Lung (tissue), 12 donors: ENCODE measurements around the gene VDR. TPM values are rescaled to one million over a fixed set of nuclear protein-coding genes. Genes with fewer than 3 reads are reported as not detected.

Experiments used
- ATAC-seq: fragments of 200-7000 bp; cut with Tn5 transposase; one replicate; pipeline ENCODE4 v1.9.1; 2020; ENCODE audit warnings: moderate number of reproducible peaks; ENCODE audit not compliant: insufficient read depth, low FRiP score
- DNase-seq, 3 donors: peaks; one replicate each; pipeline ENCODE4 v3.0.0-alpha.2; 2013 to 2017
- H3K27ac ChIP-seq, 2 donors: one replicate each; pipeline ENCODE4 v1.5.1; 2013; ENCODE audit warnings: mild to moderate bottlenecking in 2 of 2, moderate library complexity in 2 of 2, control low read depth in 1 of 2, inconsistent platforms in 1 of 2, low read depth in 1 of 2, low read length in 1 of 2
- H3K27me3 ChIP-seq, 3 donors: one replicate each; pipeline ENCODE4 v1.5.1; 2013; ENCODE audit warnings: low read length in 2 of 3; ENCODE audit not compliant: control insufficient read depth in 3 of 3, insufficient read depth in 3 of 3
- H3K36me3 ChIP-seq, 4 donors: one replicate each; pipeline ENCODE4 v1.5.1; 2013; ENCODE audit warnings: low read length in 4 of 4, mild to moderate bottlenecking in 1 of 4, moderate library complexity in 1 of 4; ENCODE audit not compliant: control insufficient read depth in 4 of 4, insufficient read depth in 4 of 4
- H3K4me1 ChIP-seq, 5 donors: one replicate each; pipeline ENCODE4 v1.5.1; 2013; ENCODE audit warnings: low read length in 5 of 5, mild to moderate bottlenecking in 2 of 5, moderate library complexity in 1 of 5; ENCODE audit not compliant: control insufficient read depth in 5 of 5, insufficient read depth in 5 of 5
- H3K4me3 ChIP-seq: one replicate; pipeline ENCODE4 v1.5.1; 2013; ENCODE audit warnings: mild to moderate bottlenecking, control low read depth, moderate library complexity
- H3K9ac ChIP-seq, 2 donors: one replicate each; pipeline ENCODE4 v1.5.1; 2013; ENCODE audit warnings: low read length in 2 of 2, control low read depth in 1 of 2; ENCODE audit not compliant: insufficient read depth in 1 of 2
- H3K9me3 ChIP-seq, 4 donors: one replicate each; pipeline ENCODE4 v1.5.1; 2013; ENCODE audit warnings: low read length in 3 of 4, mild to moderate bottlenecking in 1 of 4, moderate library complexity in 1 of 4; ENCODE audit not compliant: control insufficient read depth in 4 of 4, insufficient read depth in 3 of 4
- WGBS, 2 donors: extraction: QIAGEN DNeasy Blood & Tissue Kit; methylation state at CpG; one replicate each; pipeline ENCODE4 v1.1.7; 2013; 5-methylcytosine and 5-hydroxymethylcytosine counted together
- polyA plus RNA-seq, 2 donors: library from polyadenylated mRNA; stranded (reverse); fragments of 200-250 nt; gene quantifications; one replicate each; pipeline ENCODE4 v1.2.1, GENCODE V29; 2013
- total RNA-seq, 2 donors: library from RNA; depleted of rRNA in 1 of 2; stranded (reverse); fragments of >200 nt in 1 of 2; gene quantifications; one replicate each; pipeline ENCODE4 v1.2.1, GENCODE V29; 2014 to 2021
- TF ChIP-seq, protein P1 (sequence below): IDR thresholded peaks from 2 replicates; pipeline ENCODE4 v1.5.1; 2012; ENCODE audit warnings: mild to moderate bottlenecking; ENCODE audit errors: control extremely low read depth, extremely low read depth
- donor health status: control.
- donor health status: control.
- donor health status: Bipolar disorder and iron deficiency.
- donor health status: healthy.
- donor health status: DM: yes; HTN: yes; CAD: no.

Gene VDR
- total and polyA plus RNA-seq, 4 donors, result 4.4 to 27.4 (median 14.3) TPM

DNA sequence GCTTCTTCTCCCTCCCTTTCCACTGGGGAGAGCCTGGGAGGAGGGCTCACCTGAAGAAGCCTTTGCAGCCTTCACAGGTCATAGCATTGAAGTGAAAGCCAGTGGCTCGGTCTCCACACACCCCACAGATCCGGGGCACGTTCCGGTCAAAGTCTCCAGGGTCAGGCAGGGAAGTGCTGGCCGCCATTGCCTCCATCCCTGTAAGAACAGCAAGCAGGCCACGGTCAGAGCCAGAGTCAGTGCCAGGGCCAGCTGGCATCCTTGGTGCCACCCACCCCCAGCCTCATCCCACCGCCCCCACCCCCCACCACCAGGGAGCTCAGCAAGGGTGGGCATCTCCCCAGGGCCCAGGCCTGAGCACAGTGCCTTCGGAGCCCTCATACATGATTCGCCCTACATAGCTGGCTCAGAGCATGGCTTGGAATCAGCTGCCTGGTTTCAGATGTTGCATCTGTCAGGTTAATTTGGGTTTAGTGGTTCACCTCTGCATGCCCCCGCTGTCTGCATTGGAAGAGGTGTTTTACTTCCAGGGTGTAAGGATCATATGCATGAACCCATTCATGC lies 25.8 kb downstream of the VDR start:
- ATAC-seq, result no peak
- H3K4me3 ChIP-seq, result no peak overlapping the region
- no peaks in the 10 kb centered on the region for H3K9me3 ChIP-seq
- no peak for DNase-seq
- TF ChIP-seq, protein P1, sequence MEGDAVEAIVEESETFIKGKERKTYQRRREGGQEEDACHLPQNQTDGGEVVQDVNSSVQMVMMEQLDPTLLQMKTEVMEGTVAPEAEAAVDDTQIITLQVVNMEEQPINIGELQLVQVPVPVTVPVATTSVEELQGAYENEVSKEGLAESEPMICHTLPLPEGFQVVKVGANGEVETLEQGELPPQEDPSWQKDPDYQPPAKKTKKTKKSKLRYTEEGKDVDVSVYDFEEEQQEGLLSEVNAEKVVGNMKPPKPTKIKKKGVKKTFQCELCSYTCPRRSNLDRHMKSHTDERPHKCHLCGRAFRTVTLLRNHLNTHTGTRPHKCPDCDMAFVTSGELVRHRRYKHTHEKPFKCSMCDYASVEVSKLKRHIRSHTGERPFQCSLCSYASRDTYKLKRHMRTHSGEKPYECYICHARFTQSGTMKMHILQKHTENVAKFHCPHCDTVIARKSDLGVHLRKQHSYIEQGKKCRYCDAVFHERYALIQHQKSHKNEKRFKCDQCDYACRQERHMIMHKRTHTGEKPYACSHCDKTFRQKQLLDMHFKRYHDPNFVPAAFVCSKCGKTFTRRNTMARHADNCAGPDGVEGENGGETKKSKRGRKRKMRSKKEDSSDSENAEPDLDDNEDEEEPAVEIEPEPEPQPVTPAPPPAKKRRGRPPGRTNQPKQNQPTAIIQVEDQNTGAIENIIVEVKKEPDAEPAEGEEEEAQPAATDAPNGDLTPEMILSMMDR, result no peak
- no peaks in the 10 kb centered on the region for H3K27me3 ChIP-seq
- peaks cover 0 to 9% (median 0%) of the 10 kb centered on the region in 5 donors for H3K4me1 ChIP-seq
- 94 to 97% methylated on average over 10 of the region's 10 CpGs for WGBS, 2 donors
- H3K36me3 ChIP-seq, result peaks cover 0 to 8% (median 0%) of the 10 kb centered on the region in 4 donors
- no peak overlapping the region for H3K27ac ChIP-seq
- no peak overlapping the region for H3K9ac ChIP-seq

DNA sequence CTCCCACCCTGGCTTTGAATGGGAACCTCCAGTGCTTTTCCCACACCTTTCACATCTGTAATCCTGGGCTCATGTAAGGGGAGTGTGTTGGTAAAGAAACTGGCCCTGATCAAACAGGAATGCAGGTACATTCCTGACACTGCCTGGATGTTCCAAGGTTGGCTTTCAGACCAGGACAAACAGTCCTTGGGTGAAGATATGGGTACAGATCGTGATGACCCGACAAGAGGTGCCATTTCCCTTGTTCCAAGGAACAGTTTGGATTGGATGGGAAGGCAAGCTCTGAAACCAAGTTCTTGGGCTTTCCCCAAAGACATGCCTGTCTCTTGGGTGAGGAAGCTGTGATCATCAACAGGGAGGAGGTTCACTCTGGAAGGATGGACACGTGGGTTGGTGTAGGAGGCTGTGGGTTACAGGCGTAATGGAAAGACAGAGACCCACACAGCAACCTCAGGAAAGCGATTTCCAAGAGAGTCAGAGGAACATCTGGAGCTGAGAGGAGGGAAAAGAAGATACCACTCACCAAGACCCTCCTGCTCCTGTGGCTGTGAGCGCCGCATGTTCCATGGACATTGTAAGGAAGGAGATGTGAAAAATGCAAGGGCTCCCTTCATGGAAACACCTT lies 26.4 kb downstream of the VDR start:
- ATAC-seq, result no peak
- 88 to 97% methylated on average over 7 of the region's 7 CpGs for WGBS, 2 donors
- TF ChIP-seq, protein P1, result no peak
- no peak overlapping the region for H3K4me3 ChIP-seq
- no peaks in the 10 kb centered on the region for H3K27me3 ChIP-seq
- H3K27ac ChIP-seq, result no peak overlapping the region
- no peak overlapping the region for H3K9ac ChIP-seq
- H3K4me1 ChIP-seq, result peaks cover 0 to 8% (median 0%) of the 10 kb centered on the region in 5 donors
- peaks cover 0 to 8% (median 0%) of the 10 kb centered on the region in 4 donors for H3K36me3 ChIP-seq
- no peak for DNase-seq
- no peaks in the 10 kb centered on the region for H3K9me3 ChIP-seq

DNA sequence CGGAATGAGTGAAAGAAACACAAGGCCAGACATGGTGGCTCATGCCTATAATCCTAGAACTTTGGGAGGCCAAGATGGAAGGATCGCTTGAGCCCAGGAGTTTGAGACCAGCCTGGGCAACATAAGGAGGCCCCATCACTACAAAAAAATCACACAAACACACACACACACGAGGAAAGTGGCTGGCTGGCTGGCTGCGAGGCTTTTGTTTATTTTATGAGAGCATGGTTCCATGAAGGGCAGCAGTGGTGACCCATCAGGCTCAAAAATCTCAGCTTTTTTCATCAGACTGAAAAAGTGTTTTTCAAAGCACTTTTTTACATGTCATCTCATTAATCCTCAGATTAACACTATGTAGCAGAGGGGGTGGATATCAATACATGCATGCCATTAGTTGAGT lies 27.7 kb downstream of the VDR start:
- no peak for ATAC-seq
- WGBS, 2 donors, result 82 to 90% methylated on average over 4 of the region's 4 CpGs
- TF ChIP-seq, protein P1, result no peak

More for the DNA sequence above, 27.7 kb downstream of the VDR start:
- no peak overlapping the region for H3K4me3 ChIP-seq
- no peaks in the 10 kb centered on the region for H3K27me3 ChIP-seq
- H3K36me3 ChIP-seq, result peaks cover 0 to 8% (median 0%) of the 10 kb centered on the region in 4 donors
- H3K4me1 ChIP-seq, result no peaks in the 10 kb centered on the region
- no peak for DNase-seq
- H3K9ac ChIP-seq, result no peak overlapping the region
- no peak overlapping the region for H3K27ac ChIP-seq
- no peaks in the 10 kb centered on the region for H3K9me3 ChIP-seq
